ENCODE data around the gene PJA2. TPM values are rescaled to one million over a fixed set of nuclear protein-coding genes. Genes with fewer than 3 reads are reported as not detected.

PJA2 gene
- total and polyA plus RNA-seq, 4 donors: 23.6 to 69.2 (median 42.8) TPM

GRCh38 chr5:109324931-109325330, 84.8 kb downstream of the PJA2 start:
- DNase-seq (ENCODE audit: low spot score): no peak
- H3K9me3 ChIP-seq (ENCODE audit: control insufficient read depth in 4 of 4, low read length in 3 of 4): no peaks in the 10 kb centered on the region
- no peak overlapping the region for H3K27ac ChIP-seq (ENCODE audit: low read depth in 1 of 2, low read length in 2 of 2)
- WGBS: 59% methylated on average over 5 of the region's 5 CpGs
- no peak overlapping the region for H3K4me3 ChIP-seq (ENCODE audit: low read depth in 1 of 3, low read length in 3 of 3)
- no peak overlapping the region for H3K9ac ChIP-seq (ENCODE audit: low read depth in 1 of 2, low read length in 2 of 2)
- peaks cover 0 to 2% (median 0%) of the 10 kb centered on the region in 4 donors for H3K36me3 ChIP-seq (ENCODE audit: control insufficient read depth in 4 of 4, insufficient read depth in 3 of 4, low read depth in 1 of 4, low read length in 3 of 4)
- H3K4me1 ChIP-seq (ENCODE audit: control insufficient read depth in 4 of 4, insufficient read depth in 4 of 4, low read length in 3 of 4): peaks cover 0 to 12% (median 4%) of the 10 kb centered on the region in 4 donors
- H3K27me3 ChIP-seq (ENCODE audit: control insufficient read depth in 4 of 4, insufficient read depth in 4 of 4, low read length in 3 of 4): no peaks in the 10 kb centered on the region
- TF ChIP-seq TAF1 (conservative IDR thresholded peaks at IDR 0.05) (no peak), RXRA (IDR thresholded peaks at IDR 0.05) (no peak)

GRCh38 chr5:109324351-109324750, 85.4 kb downstream of the PJA2 start:
- peaks cover 0 to 16% (median 7%) of the 10 kb centered on the region in 4 donors for H3K4me1 ChIP-seq (ENCODE audit: control insufficient read depth in 4 of 4, insufficient read depth in 4 of 4, low read length in 3 of 4)
- no peak overlapping the region for H3K27ac ChIP-seq (ENCODE audit: low read depth in 1 of 2, low read length in 2 of 2)
- no peak overlapping the region for H3K4me3 ChIP-seq (ENCODE audit: low read depth in 1 of 3, low read length in 3 of 3)
- WGBS: 93% methylated on average over 7 of the region's 7 CpGs
- no peak overlapping the region for H3K9ac ChIP-seq (ENCODE audit: low read depth in 1 of 2, low read length in 2 of 2)
- TF ChIP-seq ATF3 (IDR thresholded peaks at IDR 0.05) (no peak), GABPA (IDR thresholded peaks at IDR 0.05 in 1 of 2, conservative IDR thresholded peaks at IDR 0.05 in 1 of 2) (no peak), HNF4G (IDR thresholded peaks at IDR 0.05) (no peak)
- H3K36me3 ChIP-seq (ENCODE audit: control insufficient read depth in 4 of 4, insufficient read depth in 3 of 4, low read depth in 1 of 4, low read length in 3 of 4): no peaks in the 10 kb centered on the region
- DNase-seq (ENCODE audit: low spot score): no peak
- H3K9me3 ChIP-seq (ENCODE audit: control insufficient read depth in 4 of 4, low read length in 3 of 4): no peaks in the 10 kb centered on the region
- H3K27me3 ChIP-seq (ENCODE audit: control insufficient read depth in 4 of 4, insufficient read depth in 4 of 4, low read length in 3 of 4): no peaks in the 10 kb centered on the region

- H3K27me3 ChIP-seq (ENCODE audit: control insufficient read depth in 4 of 4, insufficient read depth in 4 of 4, low read length in 3 of 4): no peaks in the 10 kb centered on the region
- H3K9me3 ChIP-seq (ENCODE audit: control insufficient read depth in 4 of 4, low read length in 3 of 4): no peaks in the 10 kb centered on the region
- no peaks in the 10 kb centered on the region for H3K36me3 ChIP-seq (ENCODE audit: control insufficient read depth in 4 of 4, insufficient read depth in 3 of 4, low read depth in 1 of 4, low read length in 3 of 4)
- no peak overlapping the region for H3K4me3 ChIP-seq (ENCODE audit: low read depth in 1 of 3, low read length in 3 of 3)
- peaks cover 6 to 23% (median 18%) of the 10 kb centered on the region in 4 donors for H3K4me1 ChIP-seq (ENCODE audit: control insufficient read depth in 4 of 4, insufficient read depth in 4 of 4, low read length in 3 of 4)
- no peak for TF ChIP-seq EGR1 (IDR thresholded peaks at IDR 0.05; ENCODE audit: low read depth in 2 of 2)
- no peak for TF ChIP-seq FOXA2 (IDR thresholded peaks at IDR 0.05)
- TF ChIP-seq NR2F2 (IDR thresholded peaks at IDR 0.05): no peak
- no peak for TF ChIP-seq HNF4A (conservative IDR thresholded peaks at IDR 0.05)
- no peak for TF ChIP-seq SP1 (IDR thresholded peaks at IDR 0.05)
- no peak for TF ChIP-seq HNF4G (IDR thresholded peaks at IDR 0.05)
- TF ChIP-seq REST (IDR thresholded peaks at IDR 0.05): no peak
- no peak for TF ChIP-seq YY1 (IDR thresholded peaks at IDR 0.05)
- TF ChIP-seq ATF3 (IDR thresholded peaks at IDR 0.05): no peak
- no peak for TF ChIP-seq CTCF (IDR thresholded peaks at IDR 0.05; ENCODE audit: low read depth, low read length, missing input control)
- no peak for DNase-seq (ENCODE audit: low spot score)
- no peak overlapping the region for H3K27ac ChIP-seq (ENCODE audit: low read depth in 1 of 2, low read length in 2 of 2)
- no peak overlapping the region for H3K9ac ChIP-seq (ENCODE audit: low read depth in 1 of 2, low read length in 2 of 2)
- 97% methylated on average over 4 of the region's 4 CpGs for WGBS
Measured at GRCh38 chr5:109322694-109323093, 87.1 kb downstream of the PJA2 start.
